ENCODE results near the gene LGR6.

DNA sequence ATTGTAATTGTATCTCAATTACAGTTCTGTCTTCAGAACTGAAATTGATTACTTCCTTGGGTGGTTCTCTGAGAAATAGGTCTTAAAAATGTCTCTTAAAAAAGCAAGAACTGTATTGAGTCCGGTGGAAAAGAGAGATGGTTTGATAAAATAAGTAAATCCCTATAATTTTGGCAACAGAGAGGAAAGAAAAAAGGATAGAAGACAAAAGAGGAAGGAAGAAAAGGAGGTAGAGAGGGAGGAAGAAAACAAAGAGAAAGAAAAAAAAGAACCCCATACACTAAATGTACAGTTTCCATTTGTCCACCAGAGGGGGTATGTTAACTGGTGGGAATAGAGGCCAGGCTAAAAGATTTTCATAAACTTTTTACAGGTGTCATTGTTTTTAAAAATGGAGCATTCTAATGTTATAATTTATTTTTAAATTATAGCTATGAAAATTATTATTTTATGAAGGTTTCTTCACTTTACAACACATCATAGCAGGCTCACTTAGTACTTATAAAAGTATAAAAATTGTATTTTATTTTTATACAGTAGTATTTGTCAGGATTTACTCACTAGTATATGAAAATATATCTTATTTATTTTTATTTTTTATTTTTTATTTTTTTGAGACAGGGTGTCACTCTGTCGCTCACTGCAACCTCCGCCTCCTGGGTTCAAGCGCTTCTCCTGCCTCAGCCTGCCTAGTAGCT, 150.2 kb downstream of the LGR6 start:
- TF ChIP-seq GATA3 (IDR thresholded peaks at IDR 0.05; ENCODE audit: low read depth, low read length) (no peak), GATA2 (IDR thresholded peaks at IDR 0.05; ENCODE audit: low read depth, low read length) (no peak)

Measured in SH-SY5Y (cell line).